Small intestine (tissue), 4 donors: Measurements from ENCODE around the gene HOXC9. TPM values are rescaled to one million over a fixed set of nuclear protein-coding genes. Genes with fewer than 3 reads are reported as not detected.

Source experiments
- polyA plus RNA-seq, 4 donors: library from polyadenylated mRNA; stranded (reverse) in 3 of 4; unstranded in 1 of 4; fragments of 200-250 nt in 3 of 4; fragments of 120-200 nt in 1 of 4; gene quantifications; one replicate each; pipeline versions ENCODE4 v1.2.1 to v1.2.3, GENCODE V29; 2013
- donor health status: healthy with polysubstance abuse.
- donor health status: Bipolar disorder and iron deficiency.
- donor health status: healthy.

HOXC9 gene
- polyA plus RNA-seq, 4 donors = 2.2 TPM; not detected in 3

Other genes with a start within 250 kb of the HOXC9 start
- gene CISTR, start 248.2 kb upstream of the HOXC9 start, polyA plus RNA-seq = not detected
- not detected for gene HOXC13, start 61.3 kb upstream of the HOXC9 start, polyA plus RNA-seq
- gene HOXC12, start 45.3 kb upstream of the HOXC9 start, polyA plus RNA-seq = not detected
- gene HOXC11, start 27.0 kb upstream of the HOXC9 start, polyA plus RNA-seq = 1 to 10 TPM in 1 of 4 donors, under 1 TPM in 3; 0.03 to 1.1 (median 0.63) TPM
- gene HOTAIR, start 25.2 kb upstream of the HOXC9 start, polyA plus RNA-seq = under 1 TPM in 1 of 4 donors, not detected in 3; 0.24 TPM
- gene HOXC10, start 15.0 kb upstream of the HOXC9 start, polyA plus RNA-seq = 1 to 10 TPM in 1 of 4 donors, not detected in 3; 1.2 TPM
- gene HOXC8, start 8.8 kb downstream of the HOXC9 start, polyA plus RNA-seq = 1 to 10 TPM in 1 of 4 donors, under 1 TPM in 1, not detected in 2; 0.03 to 3.6 TPM
- gene HOXC6, start 28.3 kb downstream of the HOXC9 start, polyA plus RNA-seq = 10 to 100 TPM in 1 of 4 donors, 1 to 10 TPM in 2, not detected in 1; 1.5 to 10.4 (median 1.9) TPM
- gene HOXC5, start 32.9 kb downstream of the HOXC9 start, polyA plus RNA-seq = under 1 TPM in 2 of 4 donors, not detected in 2; 0.63 to 0.65 TPM
- gene HOXC4, start 53.7 kb downstream of the HOXC9 start, polyA plus RNA-seq = 1 to 10 TPM in 2 of 4 donors, under 1 TPM in 1, not detected in 1; 0.54 to 8.2 (median 1.1) TPM
- gene SMUG1, start 188.8 kb downstream of the HOXC9 start, polyA plus RNA-seq = 10 to 100 TPM; 25.9 to 83.9 (median 52.1) TPM